Nephron (organoid): Measurements from ENCODE around the gene DCHS1.
"Not testable (repeated sequence)": the region's sequence is repeated elsewhere in the genome, so short reads cannot be mapped to it uniquely, and the experiment has no call there.

Experiments
- H3K27ac Mint-ChIP-seq, 3 experiments: 2 replicates each; pipeline ENCODE4 v1.8.0; 2020; ENCODE audit warnings: mixed read lengths in 3 of 3, mild to moderate bottlenecking in 2 of 3, moderate library complexity in 1 of 3
- H3K27me3 Mint-ChIP-seq: 2 replicates; pipeline ENCODE4 v1.8.0; 2021; ENCODE audit warnings: low read depth, mild to moderate bottlenecking, moderate library complexity, mixed read lengths
- H3K36me3 Mint-ChIP-seq: 2 replicates; pipeline ENCODE4 v1.8.0; 2020; ENCODE audit warnings: low read depth, mixed read lengths
- H3K4me1 Mint-ChIP-seq: 2 replicates; pipeline ENCODE4 v1.8.0; 2020; ENCODE audit warnings: mixed read lengths
- H3K4me3 Mint-ChIP-seq, 3 experiments: 2 replicates each; pipeline ENCODE4 v1.8.0; 2020; ENCODE audit warnings: mild to moderate bottlenecking in 3 of 3, mixed read lengths in 3 of 3, moderate library complexity in 2 of 3
- H3K9me3 Mint-ChIP-seq: 2 replicates; pipeline ENCODE4 v1.8.0; 2020; ENCODE audit warnings: mixed read lengths
- TF ChIP-seq, protein P1 (sequence below), 3 experiments: fragments of 200-600 bp; sonication (generic); IDR thresholded peaks; one replicate each; pipeline ENCODE4 v1.5.0; 2021; ENCODE audit warnings: antibody characterized with exemption in 3 of 3; ENCODE audit not compliant: unreplicated experiment in 3 of 3

Gene DCHS1

GRCh38 chr11:6693342-6694228 is 38.0 kb upstream of the DCHS1 start:
- H3K27ac Mint-ChIP-seq: no peak overlapping the region
- no peaks in the 10 kb centered on the region for H3K27me3 Mint-ChIP-seq
- TF ChIP-seq, protein P1, sequence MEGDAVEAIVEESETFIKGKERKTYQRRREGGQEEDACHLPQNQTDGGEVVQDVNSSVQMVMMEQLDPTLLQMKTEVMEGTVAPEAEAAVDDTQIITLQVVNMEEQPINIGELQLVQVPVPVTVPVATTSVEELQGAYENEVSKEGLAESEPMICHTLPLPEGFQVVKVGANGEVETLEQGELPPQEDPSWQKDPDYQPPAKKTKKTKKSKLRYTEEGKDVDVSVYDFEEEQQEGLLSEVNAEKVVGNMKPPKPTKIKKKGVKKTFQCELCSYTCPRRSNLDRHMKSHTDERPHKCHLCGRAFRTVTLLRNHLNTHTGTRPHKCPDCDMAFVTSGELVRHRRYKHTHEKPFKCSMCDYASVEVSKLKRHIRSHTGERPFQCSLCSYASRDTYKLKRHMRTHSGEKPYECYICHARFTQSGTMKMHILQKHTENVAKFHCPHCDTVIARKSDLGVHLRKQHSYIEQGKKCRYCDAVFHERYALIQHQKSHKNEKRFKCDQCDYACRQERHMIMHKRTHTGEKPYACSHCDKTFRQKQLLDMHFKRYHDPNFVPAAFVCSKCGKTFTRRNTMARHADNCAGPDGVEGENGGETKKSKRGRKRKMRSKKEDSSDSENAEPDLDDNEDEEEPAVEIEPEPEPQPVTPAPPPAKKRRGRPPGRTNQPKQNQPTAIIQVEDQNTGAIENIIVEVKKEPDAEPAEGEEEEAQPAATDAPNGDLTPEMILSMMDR (IDR thresholded peaks at IDR 0.05; ENCODE audit: unreplicated experiment in 3 of 3): no peak
- H3K9me3 Mint-ChIP-seq: peaks cover 4% of the 10 kb centered on the region
- no peaks in the 10 kb centered on the region for H3K36me3 Mint-ChIP-seq
- H3K4me1 Mint-ChIP-seq: no peaks in the 10 kb centered on the region
- no peak overlapping the region for H3K4me3 Mint-ChIP-seq

DNA sequence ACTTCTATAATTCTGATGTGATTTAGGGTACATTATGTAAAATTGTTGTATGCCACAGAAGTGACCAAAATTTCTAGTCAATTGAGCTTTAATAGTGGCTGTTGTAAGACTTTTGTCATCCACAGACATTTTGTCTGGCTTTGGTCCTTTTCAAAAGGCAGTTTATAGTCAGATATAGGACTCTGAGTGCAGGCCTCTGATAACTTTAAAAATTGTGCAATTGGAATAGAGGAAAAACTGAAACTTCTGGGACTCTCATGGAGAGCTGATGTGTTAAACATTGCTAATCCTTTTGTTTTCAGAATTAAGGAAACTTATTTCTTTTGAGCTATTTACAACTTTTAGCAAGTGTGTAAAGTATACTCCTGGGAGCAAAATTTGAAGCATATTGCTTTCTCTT is 36.5 kb upstream of the DCHS1 start:
- Mint-ChIP-seq H3K27ac (no peak overlapping the region), H3K36me3 (no peaks in the 10 kb centered on the region), H3K4me3 (no peak overlapping the region), H3K27me3 (no peaks in the 10 kb centered on the region), H3K9me3 (peaks cover 4% of the 10 kb centered on the region), H3K4me1 (no peaks in the 10 kb centered on the region)
- TF ChIP-seq, protein P1 (IDR thresholded peaks at IDR 0.05; ENCODE audit: unreplicated experiment in 3 of 3): no peak

DNA sequence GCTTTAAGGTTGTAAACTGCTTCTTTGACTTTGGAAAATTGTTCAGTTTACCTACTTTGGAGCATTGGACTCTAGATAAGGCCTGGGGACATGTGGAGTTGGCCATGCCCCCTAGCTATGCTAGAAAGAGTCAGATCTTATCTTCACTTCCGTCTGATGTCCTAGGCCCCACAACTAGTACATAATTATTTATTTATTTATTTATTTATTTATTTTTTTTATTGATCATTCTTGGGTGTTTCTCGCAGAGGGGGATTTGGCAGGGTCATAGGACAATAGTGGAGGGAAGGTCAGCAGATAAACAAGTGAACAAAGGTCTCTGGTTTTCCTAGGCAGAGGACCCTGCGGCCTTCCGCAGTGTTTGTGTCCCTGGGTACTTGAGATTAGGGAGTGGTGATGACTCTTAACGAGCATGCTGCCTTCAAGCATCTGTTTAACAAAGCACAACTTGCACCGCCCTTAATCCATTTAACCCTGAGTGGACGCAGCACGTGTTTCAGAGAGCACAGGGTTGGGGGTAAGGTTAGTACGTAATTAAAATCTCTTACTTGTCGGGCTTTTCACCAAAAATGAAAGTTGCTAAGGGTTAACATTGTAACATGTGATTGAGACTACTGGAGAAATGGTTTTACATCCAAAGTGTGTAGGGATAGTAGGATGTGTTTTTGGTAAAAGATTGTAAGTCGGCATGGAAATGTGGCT is 35.0 kb upstream of the DCHS1 start:
- not testable (repeated sequence) for H3K9me3 Mint-ChIP-seq, H3K27me3 Mint-ChIP-seq, H3K4me3 Mint-ChIP-seq, H3K27ac Mint-ChIP-seq, H3K36me3 Mint-ChIP-seq, H3K4me1 Mint-ChIP-seq

DNA sequence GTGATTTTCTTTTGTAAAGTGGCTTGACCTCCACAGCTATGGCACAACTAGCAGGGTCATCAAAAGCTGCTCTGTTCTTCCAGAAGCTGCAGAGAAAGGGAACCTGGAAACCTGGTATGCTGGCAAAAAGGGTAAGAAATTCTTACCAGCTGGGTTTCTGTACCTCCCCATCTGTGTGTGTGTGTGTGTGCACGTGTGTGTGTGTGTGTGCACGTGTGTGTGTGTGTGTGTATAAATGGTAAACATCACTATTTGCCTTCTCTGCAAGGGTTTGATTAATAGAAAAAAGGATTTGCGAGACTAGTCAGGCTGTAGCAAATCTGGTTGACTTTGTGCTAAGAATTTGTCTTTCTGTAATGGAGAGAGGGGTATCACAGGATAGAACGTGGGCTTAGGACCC is 32.3 kb upstream of the DCHS1 start:
- H3K36me3 Mint-ChIP-seq: no peaks in the 10 kb centered on the region
- H3K27ac Mint-ChIP-seq: no peak overlapping the region
- H3K4me1 Mint-ChIP-seq: peaks cover 9% of the 10 kb centered on the region
- no peak overlapping the region for H3K4me3 Mint-ChIP-seq
- TF ChIP-seq, protein P1 (IDR thresholded peaks at IDR 0.05; ENCODE audit: unreplicated experiment in 3 of 3): no peak
- H3K9me3 Mint-ChIP-seq: peaks cover 4% of the 10 kb centered on the region
- H3K27me3 Mint-ChIP-seq: peaks cover 5% of the 10 kb centered on the region

- peaks cover 6% of the 10 kb centered on the region for H3K36me3 Mint-ChIP-seq
- peaks cover 4% of the 10 kb centered on the region for H3K9me3 Mint-ChIP-seq
- TF ChIP-seq, protein P1 (IDR thresholded peaks at IDR 0.05; ENCODE audit: unreplicated experiment in 3 of 3): no peak
- H3K4me1 Mint-ChIP-seq: peaks cover 21% of the 10 kb centered on the region
- peak overlapping the region; percentile 34 to 66 (median 48) for H3K4me3 Mint-ChIP-seq
- H3K27ac Mint-ChIP-seq: peak overlapping the region; percentile 19 to 75 (median 41)
- H3K27me3 Mint-ChIP-seq: peaks cover 5% of the 10 kb centered on the region
Measured at GRCh38 chr11:6686006-6686405, 30.4 kb upstream of the DCHS1 start.

GRCh38 chr11:6684068-6684467 is 28.5 kb upstream of the DCHS1 start:
- H3K4me1 Mint-ChIP-seq: peaks cover 21% of the 10 kb centered on the region
- peak overlapping the region; percentile 80 to 100 (median 99) for H3K4me3 Mint-ChIP-seq
- H3K27me3 Mint-ChIP-seq, H3K9me3 Mint-ChIP-seq: not testable (repeated sequence)
- peak overlapping the region; percentile 93 to 98 (median 95) for H3K27ac Mint-ChIP-seq
- peaks cover 16% of the 10 kb centered on the region for H3K36me3 Mint-ChIP-seq
